Spleen (tissue), 11 donors: ENCODE measurements around the gene STRBP. TPM values are rescaled to one million over a fixed set of nuclear protein-coding genes. Genes with fewer than 3 reads are reported as not detected.
"Not testable (repeated sequence)": the region's sequence is repeated elsewhere in the genome, so short reads cannot be mapped to it uniquely, and the experiment has no call there.

Source experiments
- DNase-seq: peaks from one replicate; pipeline ENCODE4 v3.0.0-alpha.2; 2020
- H3K27ac ChIP-seq, 8 donors: fragments of 200-600 bp; sonication (generic) in 7 of 8; 1 replicate in 4 of 8; 2 replicates in 4 of 8; pipeline versions ENCODE4 v1.5.0 to v1.8.0; 2016 to 2021; ENCODE audit warnings: inconsistent platforms in 4 of 8, mild to moderate bottlenecking in 4 of 8, moderate library complexity in 1 of 8
- H3K27me3 ChIP-seq, 7 donors: fragments of 200-600 bp; sonication (generic) in 6 of 7; replicated peaks in 1 of 7; 1 replicate in 4 of 7; 2 replicates in 3 of 7; pipeline versions ENCODE4 v1.5.0 to v1.8.0; 2016 to 2021; ENCODE audit warnings: inconsistent platforms in 3 of 7, mild to moderate bottlenecking in 1 of 7
- H3K36me3 ChIP-seq, 6 donors: fragments of 200-600 bp; sonication (generic) in 5 of 6; 1 replicate in 4 of 6; 2 replicates in 2 of 6; pipeline versions ENCODE4 v1.5.0 to v1.8.0; 2016 to 2021; ENCODE audit warnings: inconsistent platforms in 2 of 6
- H3K4me1 ChIP-seq, 6 donors: fragments of 200-600 bp; sonication (generic) in 5 of 6; 1 replicate in 3 of 6; 2 replicates in 3 of 6; pipeline versions ENCODE4 v1.5.0 to v1.8.0; 2016 to 2021; ENCODE audit warnings: inconsistent platforms in 3 of 6
- H3K4me3 ChIP-seq, 8 donors: fragments of 200-600 bp; sonication (generic) in 7 of 8; 1 replicate in 4 of 8; 2 replicates in 4 of 8; pipeline versions ENCODE4 v1.5.0 to v1.8.0; 2016 to 2021; ENCODE audit warnings: inconsistent platforms in 4 of 8, mild to moderate bottlenecking in 4 of 8, moderate library complexity in 2 of 8
- H3K9me3 ChIP-seq, 8 donors: fragments of 200-600 bp; sonication (generic) in 7 of 8; 1 replicate in 4 of 8; 2 replicates in 4 of 8; pipeline versions ENCODE4 v1.5.0 to v1.8.0; 2016 to 2021; ENCODE audit warnings: inconsistent platforms in 4 of 8
- CTCF ChIP-seq, 11 experiments: fragments of 200-600 bp in 7 of 11; fragments of 450-650 bp in 4 of 11; sonication (generic) in 4 of 11; IDR thresholded peaks in 8 of 11; conservative IDR thresholded peaks in 3 of 11; 1 replicate in 7 of 11; 2 replicates in 4 of 11; pipeline versions ENCODE4 v1.4.0 to v1.8.0; 2016 to 2021; ENCODE audit warnings: antibody characterized with exemption in 11 of 11, inconsistent platforms in 4 of 11, mild to moderate bottlenecking in 1 of 11
- POLR2A ChIP-seq, 3 donors: fragments of 450-650 bp; IDR thresholded peaks; one replicate each; pipeline ENCODE4 v1.5.1; 2017; ENCODE audit warnings: antibody characterized with exemption in 3 of 3, mild to moderate bottlenecking in 1 of 3
- POLR2AphosphoS5 ChIP-seq, 3 donors: sonication (generic); formaldehyde crosslinking; IDR thresholded peaks; one replicate each; pipeline ENCODE4 v1.5.1; 2017; ENCODE audit warnings: antibody characterized with exemption in 3 of 3
- WGBS, 5 donors: extraction: QIAGEN DNeasy Blood & Tissue Kit in 3 of 5; methylation state at CpG; one replicate each; pipeline versions ENCODE4 v1.1.5 to v1.1.7; 2013 to 2018; 5-methylcytosine and 5-hydroxymethylcytosine counted together
- intact Hi-C: fragments of 100-400 bp; cut with DNase I; formaldehyde crosslinking; loops from one replicate; pipeline ENCODE4 v1.15.0; 2023; ENCODE audit warnings: low total_unique reads
- polyA plus RNA-seq, 3 donors: library from polyadenylated mRNA; stranded (reverse); fragments of 200-250 nt; gene quantifications; one replicate each; pipeline ENCODE4 v1.2.1, GENCODE V29; 2013
- total RNA-seq, 7 donors: library from RNA; depleted of rRNA in 3 of 7; stranded (reverse); fragments of >200 nt in 3 of 7; fragmentation: NEBNext Ultra II Directional in 4 of 7; extraction: Animal tissue kit (Norgen Biotek cat#: 25700) in 4 of 7; gene quantifications; one replicate each; pipeline versions ENCODE4 v1.1.0 to v1.2.1, GENCODE V29; 2016 to 2021
- donor health status: healthy with polysubstance abuse.
- donor health status: DM: no; HTN: no; CAD: no; lungs with moderate emphysema.
- donor health status: DM: no; HTN: no; CAD: no.
- donor health status: Bipolar disorder and iron deficiency.
- donor health status: healthy.
- donor health status: DM: no; HTN: no; CAD: no.
- donor health status: DM: yes; HTN: yes; CAD: no.

STRBP gene
- total and polyA plus RNA-seq, 10 donors: 23.8 to 57.1 (median 36.7) TPM

GRCh38 chr9:123278361-123278760, 10.0 kb upstream of the STRBP start:
- TF ChIP-seq CTCF (IDR thresholded peaks at IDR 0.05 in 8 of 11, conservative IDR thresholded peaks at IDR 0.05 in 3 of 11) (no peak), POLR2AphosphoS5 (IDR thresholded peaks at IDR 0.05) (no peak), POLR2A (IDR thresholded peaks at IDR 0.05) (no peak)
- H3K36me3 ChIP-seq: no peaks in the 10 kb centered on the region
- H3K4me3 ChIP-seq: no peak overlapping the region
- no peak overlapping the region for H3K27ac ChIP-seq
- DNase-seq: no peak
- intact Hi-C loops: no loop called here
- peaks cover 0 to 15% (median 9%) of the 10 kb centered on the region in 8 donors for H3K9me3 ChIP-seq
- WGBS, 5 donors: 70 to 87% (median 82%) methylated on average over 3 of the region's 3 CpGs
- H3K4me1 ChIP-seq: peaks cover 0 to 8% (median 5%) of the 10 kb centered on the region in 6 donors
- no peaks in the 10 kb centered on the region for H3K27me3 ChIP-seq

GRCh38 chr9:123276551-123276950, 8.2 kb upstream of the STRBP start:
- no peak for DNase-seq
- TF ChIP-seq POLR2AphosphoS5 (IDR thresholded peaks at IDR 0.05) (no peak), CTCF (IDR thresholded peaks at IDR 0.05 in 8 of 11, conservative IDR thresholded peaks at IDR 0.05 in 3 of 11) (no peak), POLR2A (IDR thresholded peaks at IDR 0.05) (no peak)
- H3K27ac ChIP-seq: no peak overlapping the region
- H3K36me3 ChIP-seq: no peaks in the 10 kb centered on the region
- H3K4me3 ChIP-seq: no peak overlapping the region
- H3K4me1 ChIP-seq: peaks cover 0 to 8% (median 5%) of the 10 kb centered on the region in 6 donors
- H3K27me3 ChIP-seq: no peaks in the 10 kb centered on the region
- H3K9me3 ChIP-seq: peaks cover 0 to 15% (median 9%) of the 10 kb centered on the region in 8 donors
- intact Hi-C loops: no loop called here

GRCh38 chr9:123271133-123271532, 2.7 kb upstream of the STRBP start:
- intact Hi-C loops, H3K4me3 ChIP-seq: not testable (repeated sequence)
- WGBS, 5 donors: 79 to 91% (median 84%) methylated on average over 4 to 6 of the region's 6 CpGs

GRCh38 chr9:123269281-123269680, 895 bp upstream of the STRBP start:
- 71 to 80% (median 75%) methylated on average over 7 of the region's 7 CpGs for WGBS, 5 donors
- intact Hi-C loops: no loop called here
- peak overlapping the region in 7 of 8 donors; percentile 79 to 93 (median 88) for H3K4me3 ChIP-seq
- peak overlapping the region in 7 of 8 donors; percentile 73 to 87 (median 84) for H3K27ac ChIP-seq
- H3K27me3 ChIP-seq: no peaks in the 10 kb centered on the region
- peaks cover 0 to 47% (median 29%) of the 10 kb centered on the region in 6 donors for H3K4me1 ChIP-seq
- no peaks in the 10 kb centered on the region for H3K9me3 ChIP-seq
- no peaks in the 10 kb centered on the region for H3K36me3 ChIP-seq
- TF ChIP-seq POLR2AphosphoS5 (IDR thresholded peaks at IDR 0.05): no peak
- no peak for TF ChIP-seq POLR2A (IDR thresholded peaks at IDR 0.05)
- TF ChIP-seq CTCF (IDR thresholded peaks at IDR 0.05 in 8 of 11, conservative IDR thresholded peaks at IDR 0.05 in 3 of 11): no peak
- DNase-seq: no peak

More at GRCh38 chr9:123271133-123271532, 2.7 kb upstream of the STRBP start:
- H3K36me3 ChIP-seq, H3K27me3 ChIP-seq, H3K9me3 ChIP-seq, DNase-seq, H3K27ac ChIP-seq: not testable (repeated sequence)
- peaks cover 0 to 35% (median 29%) of the 10 kb centered on the region in 6 donors for H3K4me1 ChIP-seq

- intact Hi-C loops: no loop called here
- Histone ChIP-seq H3K27me3 (no peaks in the 10 kb centered on the region), H3K27ac (peak overlapping the region in 5 of 8 donors; percentile 48 to 87 (median 85)), H3K4me1 (peaks cover 0 to 56% (median 29%) of the 10 kb centered on the region in 6 donors), H3K9me3 (no peaks in the 10 kb centered on the region), H3K36me3 (no peaks in the 10 kb centered on the region), H3K4me3 (peak overlapping the region; percentile 60 to 93 (median 86))
- TF ChIP-seq CTCF (IDR thresholded peaks at IDR 0.05 in 8 of 11, conservative IDR thresholded peaks at IDR 0.05 in 3 of 11) (no peak), POLR2A (IDR thresholded peaks at IDR 0.05) (no peak), POLR2AphosphoS5 (IDR thresholded peaks at IDR 0.05) (no peak)
- WGBS, 5 donors: 0 to 1% (median 0%) methylated on average over 4 to 49 of the region's 49 CpGs
- no peak for DNase-seq
Observed at GRCh38 chr9:123268199-123268464, 254 bp downstream of the STRBP start.
